ENCODE data around the gene FHAD1. TPM values are rescaled to one million over a fixed set of nuclear protein-coding genes. Genes with fewer than 3 reads are reported as not detected.
"Not testable (repeated sequence)": the region's sequence is repeated elsewhere in the genome, so short reads cannot be mapped to it uniquely, and the experiment has no call there.

The FHAD1 gene
- total and polyA plus RNA-seq, 5 experiments from 2014 or later: not detected

GRCh38 chr1:15371610-15372545 is 124.9 kb downstream of the FHAD1 start:
- DNase-seq (no peak), ATAC-seq (no peak)
- POLR2A ChIA-PET: no interaction called here
- H3K36me3 Mint-ChIP-seq: no peaks in the 10 kb centered on the region
- H3K4me1 Mint-ChIP-seq: no peaks in the 10 kb centered on the region
- no peaks in the 10 kb centered on the region for H3K9me3 Mint-ChIP-seq
- H3K27ac Mint-ChIP-seq: no peak overlapping the region
- no peak overlapping the region for H3K4me3 Mint-ChIP-seq
- H3K27me3 Mint-ChIP-seq: peaks cover 0 to 9% (median 0%) of the 10 kb centered on the region in 5 donors

- POLR2A ChIA-PET: no interaction called here
- Mint-ChIP-seq H3K36me3 (no peaks in the 10 kb centered on the region), H3K27ac (no peak overlapping the region)
These were observed 131.7 kb downstream of the FHAD1 start for GRCh38 chr1:15378729-15379128.

GRCh38 chr1:15379151-15379550 is 132.1 kb downstream of the FHAD1 start:
- H3K4me3 Mint-ChIP-seq, H3K9me3 Mint-ChIP-seq, H3K27ac Mint-ChIP-seq, H3K4me1 Mint-ChIP-seq, DNase-seq, ATAC-seq, H3K36me3 Mint-ChIP-seq, POLR2A ChIA-PET: not testable (repeated sequence)
- peaks cover 5 to 50% (median 17%) of the 10 kb centered on the region in 5 donors for H3K27me3 Mint-ChIP-seq

More at GRCh38 chr1:15378729-15379128, 131.7 kb downstream of the FHAD1 start:
- no peak for ATAC-seq
- DNase-seq: no peak
- Mint-ChIP-seq H3K9me3 (no peaks in the 10 kb centered on the region), H3K4me3 (no peak overlapping the region), H3K4me1 (no peaks in the 10 kb centered on the region), H3K27me3 (peaks cover 5 to 45% (median 13%) of the 10 kb centered on the region in 5 donors)

GRCh38 chr1:15380601-15381508 is 133.8 kb downstream of the FHAD1 start:
- Mint-ChIP-seq H3K4me3 (no peak overlapping the region), H3K36me3 (peaks cover 0 to 2% (median 0%) of the 10 kb centered on the region in 3 donors), H3K9me3 (no peaks in the 10 kb centered on the region), H3K27me3 (peaks cover 8 to 64% (median 27%) of the 10 kb centered on the region in 5 donors), H3K4me1 (peaks cover 0 to 18% (median 4%) of the 10 kb centered on the region in 4 donors), H3K27ac (no peak overlapping the region)
- DNase-seq (no peak), ATAC-seq (no peak)
- POLR2A ChIA-PET: no interaction called here

GRCh38 chr1:15381805-15382204 is 134.8 kb downstream of the FHAD1 start:
- Mint-ChIP-seq H3K4me3 (peak overlapping the region in 1 of 10 donors; percentile 7), H3K27ac (no peak overlapping the region), H3K36me3 (peaks cover 0 to 2% (median 0%) of the 10 kb centered on the region in 3 donors), H3K27me3 (peaks cover 8 to 64% (median 29%) of the 10 kb centered on the region in 5 donors), H3K9me3 (no peaks in the 10 kb centered on the region), H3K4me1 (peaks cover 0 to 27% (median 13%) of the 10 kb centered on the region in 4 donors)
- ATAC-seq (no peak), DNase-seq (no peak)
- POLR2A ChIA-PET: no interaction called here

GRCh38 chr1:15382601-15383518 is 135.8 kb downstream of the FHAD1 start:
- ATAC-seq (no peak), DNase-seq (no peak)
- peaks cover 0 to 2% (median 0%) of the 10 kb centered on the region in 3 donors for H3K36me3 Mint-ChIP-seq
- no peaks in the 10 kb centered on the region for H3K9me3 Mint-ChIP-seq
- POLR2A ChIA-PET: no interaction called here
- H3K4me1 Mint-ChIP-seq: peaks cover 0 to 27% (median 14%) of the 10 kb centered on the region in 4 donors
- H3K27ac Mint-ChIP-seq: peak overlapping the region in 1 of 10 donors; percentile 15
- H3K27me3 Mint-ChIP-seq: peaks cover 12 to 55% (median 28%) of the 10 kb centered on the region in 5 donors
- H3K4me3 Mint-ChIP-seq: no peak overlapping the region

- Mint-ChIP-seq H3K9me3 (no peaks in the 10 kb centered on the region), H3K27ac (no peak overlapping the region), H3K4me1 (peaks cover 0 to 27% (median 14%) of the 10 kb centered on the region in 4 donors), H3K4me3 (peak overlapping the region in 2 of 10 donors; percentile 10 to 77), H3K36me3 (peaks cover 0 to 2% (median 0%) of the 10 kb centered on the region in 3 donors), H3K27me3 (peaks cover 10 to 46% (median 25%) of the 10 kb centered on the region in 5 donors)
- ATAC-seq (no peak), DNase-seq (no peak)
- POLR2A ChIA-PET: no interaction called here
These were observed 136.8 kb downstream of the FHAD1 start for GRCh38 chr1:15383810-15384209.

GRCh38 chr1:15384301-15384901 is 137.4 kb downstream of the FHAD1 start:
- Mint-ChIP-seq H3K4me1 (peaks cover 0 to 27% (median 14%) of the 10 kb centered on the region in 4 donors), H3K9me3 (no peaks in the 10 kb centered on the region), H3K4me3 (peak overlapping the region in 5 of 10 donors; percentile 53 to 81 (median 65))

GRCh38 chr1:15385420-15385819 is 138.4 kb downstream of the FHAD1 start:
- peaks cover 9 to 43% (median 24%) of the 10 kb centered on the region in 5 donors for H3K27me3 Mint-ChIP-seq

More at GRCh38 chr1:15384301-15384901, 137.4 kb downstream of the FHAD1 start:
- Mint-ChIP-seq H3K27ac (peak overlapping the region in 1 of 10 donors; percentile 15), H3K27me3 (peaks cover 9 to 43% (median 25%) of the 10 kb centered on the region in 5 donors), H3K36me3 (peaks cover 0 to 2% (median 0%) of the 10 kb centered on the region in 3 donors)
- ATAC-seq: peak in 1 of 2 donors; percentile 37
- no peak for DNase-seq
- POLR2A ChIA-PET: no interaction called here

GRCh38 chr1:15386164-15386749 is 139.2 kb downstream of the FHAD1 start:
- H3K4me1 Mint-ChIP-seq: peaks cover 0 to 27% (median 14%) of the 10 kb centered on the region in 4 donors
- no peak overlapping the region for H3K27ac Mint-ChIP-seq
- no peaks in the 10 kb centered on the region for H3K9me3 Mint-ChIP-seq
- peak in 2 of 10 donors; percentile 6 to 7 for DNase-seq
- peak in 1 of 2 donors; percentile 45 for ATAC-seq
- POLR2A ChIA-PET: interaction anchor here (1.2 kb wide), 1 partner anchor 24 kb away, joined by 3 read pairs; the partner anchor contains the start of gene EFHD2
- H3K36me3 Mint-ChIP-seq: peaks cover 0 to 2% (median 0%) of the 10 kb centered on the region in 3 donors
- peaks cover 9 to 43% (median 23%) of the 10 kb centered on the region in 5 donors for H3K27me3 Mint-ChIP-seq
- H3K4me3 Mint-ChIP-seq: peak overlapping the region in 8 of 10 donors; percentile 23 to 58 (median 46)

More at GRCh38 chr1:15385420-15385819, 138.4 kb downstream of the FHAD1 start:
- H3K27ac Mint-ChIP-seq: no peak overlapping the region
- POLR2A ChIA-PET: interaction anchor here (1.2 kb wide), 1 partner anchor 25 kb away, joined by 3 read pairs; the partner anchor contains the start of gene EFHD2
- peaks cover 0 to 27% (median 14%) of the 10 kb centered on the region in 4 donors for H3K4me1 Mint-ChIP-seq
- H3K36me3 Mint-ChIP-seq: peaks cover 0 to 2% (median 0%) of the 10 kb centered on the region in 3 donors
- ATAC-seq (no peak), DNase-seq (no peak)
- no peaks in the 10 kb centered on the region for H3K9me3 Mint-ChIP-seq
- H3K4me3 Mint-ChIP-seq: peak overlapping the region in 2 of 10 donors; percentile 4 to 33
